Breast epithelium (tissue), 3 donors: ENCODE measurements around the gene NATD1.

Experiments
- CTCF ChIP-seq, 3 donors: fragments of 450-650 bp; IDR thresholded peaks; one replicate each; pipeline ENCODE4 v1.5.1; 2016 to 2017; ENCODE audit warnings: antibody characterized with exemption in 3 of 3, mild to moderate bottlenecking in 3 of 3, moderate library complexity in 3 of 3
- POLR2AphosphoS5 ChIP-seq, 3 donors: sonication (generic); formaldehyde crosslinking; IDR thresholded peaks; one replicate each; pipeline ENCODE4 v1.6.1; 2017; ENCODE audit warnings: antibody characterized with exemption in 3 of 3

GRCh38 chr17:21258593-21258992 lies 5.4 kb upstream of the NATD1 start:
- TF ChIP-seq CTCF (IDR thresholded peaks at IDR 0.05) (no peak), POLR2AphosphoS5 (IDR thresholded peaks at IDR 0.05) (no peak)
